ENCODE data around the gene MRPL40.

MRPL40 gene

GRCh38 chr22:19483481-19484244, 51.3 kb downstream of the MRPL40 start:
- peak; percentile 73 for DNase-seq (ENCODE audit: low read depth)
